AG09309 (cell line): ENCODE results near the gene SERPINE2.

Experiments used
- DNase-seq: peaks from one replicate; pipeline ENCODE4 v3.0.0-alpha.2; 2010; ENCODE audit warnings: low read depth
- H3K4me3 ChIP-seq: 2 replicates; pipeline ENCODE4 v1.5.1; 2011; ENCODE audit warnings: mild to moderate bottlenecking, low read depth, low read length, moderate library complexity; ENCODE audit not compliant: control insufficient read depth
- CTCF ChIP-seq: IDR thresholded peaks from 2 replicates; pipeline ENCODE4 v1.5.1; 2011; ENCODE audit warnings: mild to moderate bottlenecking, low read depth, low read length, inconsistent platforms; ENCODE audit not compliant: insufficient read depth, control insufficient read depth; ENCODE audit errors: missing control alignments

The SERPINE2 gene

GRCh38 chr2:224078656-224079055 lies 39.6 kb upstream of the SERPINE2 start:
- no peak for DNase-seq
- no peak overlapping the region for H3K4me3 ChIP-seq
- no peak for TF ChIP-seq CTCF

- no peak overlapping the region for H3K4me3 ChIP-seq
- TF ChIP-seq CTCF = no peak
- DNase-seq = no peak
Measured at GRCh38 chr2:224077773-224078507, 38.9 kb upstream of the SERPINE2 start.

GRCh38 chr2:224075588-224075987 lies 36.5 kb upstream of the SERPINE2 start:
- DNase-seq = no peak
- TF ChIP-seq CTCF = no peak
- no peak overlapping the region for H3K4me3 ChIP-seq

GRCh38 chr2:224073676-224074075 lies 34.6 kb upstream of the SERPINE2 start:
- TF ChIP-seq CTCF = no peak
- H3K4me3 ChIP-seq = no peak overlapping the region
- DNase-seq = no peak

- peak; percentile 38 for DNase-seq
- peak; percentile 20 for TF ChIP-seq CTCF
- H3K4me3 ChIP-seq = no peak overlapping the region
Measured at GRCh38 chr2:224072541-224073188, 33.6 kb upstream of the SERPINE2 start.

GRCh38 chr2:224069172-224069571 lies 30.1 kb upstream of the SERPINE2 start:
- no peak for DNase-seq
- no peak for TF ChIP-seq CTCF
- H3K4me3 ChIP-seq = no peak overlapping the region
